22Rv1 (cell line): ENCODE results near the gene TNPO3.

Experiments
- ZFX ChIP-seq: fragments of 450-650 bp; IDR thresholded peaks from 2 replicates; pipeline ENCODE4 v1.6.1; 2017; ENCODE audit warnings: antibody characterized with exemption, borderline replicate concordance
- TF ChIP-seq, protein P1 (sequence below): fragments of 450-650 bp; IDR thresholded peaks from 2 replicates; pipeline ENCODE4 v1.5.1; 2017; ENCODE audit warnings: mild to moderate bottlenecking

DNA sequence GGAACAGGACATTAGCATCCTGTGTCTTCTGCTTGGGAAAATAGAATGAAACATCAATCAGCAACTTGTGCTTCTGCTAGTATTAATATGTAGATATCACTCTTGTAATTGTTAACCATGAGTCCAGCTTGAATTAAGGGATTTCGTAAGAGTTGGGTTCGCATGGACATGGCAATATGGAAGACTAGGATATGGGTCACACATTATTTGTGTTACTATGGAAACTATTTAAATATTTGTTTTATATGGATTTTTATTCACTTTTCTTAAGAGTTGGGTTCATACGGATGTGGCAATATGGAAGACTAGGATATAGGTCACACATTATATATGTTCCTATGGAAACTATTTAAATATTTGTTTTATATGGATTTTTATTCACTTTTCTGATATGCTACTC lies 24.5 kb downstream of the TNPO3 start:
- TF ChIP-seq, protein P1, sequence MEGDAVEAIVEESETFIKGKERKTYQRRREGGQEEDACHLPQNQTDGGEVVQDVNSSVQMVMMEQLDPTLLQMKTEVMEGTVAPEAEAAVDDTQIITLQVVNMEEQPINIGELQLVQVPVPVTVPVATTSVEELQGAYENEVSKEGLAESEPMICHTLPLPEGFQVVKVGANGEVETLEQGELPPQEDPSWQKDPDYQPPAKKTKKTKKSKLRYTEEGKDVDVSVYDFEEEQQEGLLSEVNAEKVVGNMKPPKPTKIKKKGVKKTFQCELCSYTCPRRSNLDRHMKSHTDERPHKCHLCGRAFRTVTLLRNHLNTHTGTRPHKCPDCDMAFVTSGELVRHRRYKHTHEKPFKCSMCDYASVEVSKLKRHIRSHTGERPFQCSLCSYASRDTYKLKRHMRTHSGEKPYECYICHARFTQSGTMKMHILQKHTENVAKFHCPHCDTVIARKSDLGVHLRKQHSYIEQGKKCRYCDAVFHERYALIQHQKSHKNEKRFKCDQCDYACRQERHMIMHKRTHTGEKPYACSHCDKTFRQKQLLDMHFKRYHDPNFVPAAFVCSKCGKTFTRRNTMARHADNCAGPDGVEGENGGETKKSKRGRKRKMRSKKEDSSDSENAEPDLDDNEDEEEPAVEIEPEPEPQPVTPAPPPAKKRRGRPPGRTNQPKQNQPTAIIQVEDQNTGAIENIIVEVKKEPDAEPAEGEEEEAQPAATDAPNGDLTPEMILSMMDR = no peak
- no peak for TF ChIP-seq ZFX
